ENCODE measurements around the gene OR2J3. TPM values are rescaled to one million over a fixed set of nuclear protein-coding genes. Genes with fewer than 3 reads are reported as not detected.

Gene OR2J3
- total and polyA plus RNA-seq, 2 of the 13 experiments (the other 11 are each of a cell fraction or from before 2014, with no cell fraction given) = 0.70 TPM; not detected in 1

GRCh38 chr6:29082457-29082856 is 25.4 kb upstream of the OR2J3 start:
- no peaks in the 10 kb centered on the region for H4K20me1 ChIP-seq (ENCODE audit: insufficient read depth, low read length)
- WGBS (ENCODE audit: low lambda C conversion rate) = 37% methylated on average over 12 of the region's 15 CpGs
- no peak overlapping the region for H3K9ac ChIP-seq (ENCODE audit: insufficient read depth, low read depth, low read length)
- no peaks in the 10 kb centered on the region for H3K79me2 ChIP-seq (ENCODE audit: insufficient read depth, low read length)
- FAIRE-seq (no peak), DNase-seq (ENCODE audit: low spot score) (no peak), ATAC-seq (no peak)
- H3K4me2 ChIP-seq (ENCODE audit: low read depth, low read length) = no peak overlapping the region
- H3K4me1 ChIP-seq (ENCODE audit: insufficient read depth, low read length) = no peaks in the 10 kb centered on the region
- CTCF ChIA-PET (ENCODE audit: low intra/inter-chr PET ratio, low total read pairs) = no interaction called here
- in situ Hi-C loops (cut with HindIII; ENCODE audit: extremely low pct_ligation_motif_present, low pct_unique_long_range_greater_than_20kb) = no loop called here
- no peak overlapping the region for H3K4me3 ChIP-seq (replicated peaks in 1 of 3; ENCODE audit: insufficient read depth in 1 of 3, low read depth in 2 of 3, low read length in 3 of 3)
- no peak overlapping the region for H3K27ac ChIP-seq (ENCODE audit: extremely low read length, insufficient read depth, low read length)
- H3K9me3 ChIP-seq (ENCODE audit: low read length) = no peaks in the 10 kb centered on the region
- no peak for TF ChIP-seq GTF2F1 (IDR thresholded peaks at IDR 0.05; ENCODE audit: low read length)
- no peak for TF ChIP-seq U2AF2 (IDR thresholded peaks at IDR 0.05; ENCODE audit: low read depth, low read length)
- no peak for TF ChIP-seq MAX (IDR thresholded peaks at IDR 0.05)
- TF ChIP-seq ZSCAN5A (CRISPR knock-in tag; IDR thresholded peaks at IDR 0.05; ENCODE audit: borderline replicate concordance) = no peak
- no peak for TF ChIP-seq ZXDC (CRISPR knock-in tag; IDR thresholded peaks at IDR 0.05)
- no peak for TF ChIP-seq RBAK (CRISPR knock-in tag; IDR thresholded peaks at IDR 0.05)
- no peak for TF ChIP-seq MTA3 (CRISPR knock-in tag; IDR thresholded peaks at IDR 0.05)
- no peak for TF ChIP-seq HBP1 (CRISPR knock-in tag; IDR thresholded peaks at IDR 0.05; ENCODE audit: low read depth)
- no peak for TF ChIP-seq ZNF629 (CRISPR knock-in tag; conservative IDR thresholded peaks at IDR 0.05)
- no peak for TF ChIP-seq SMAD3 (CRISPR knock-in tag; IDR thresholded peaks at IDR 0.05)
- no peak for TF ChIP-seq BORCS8-MEF2B (CRISPR knock-in tag; IDR thresholded peaks at IDR 0.05)
- no peak for TF ChIP-seq ZNF749 (CRISPR knock-in tag; IDR thresholded peaks at IDR 0.05; ENCODE audit: borderline replicate concordance)
- TF ChIP-seq ZNF20 (CRISPR knock-in tag; IDR thresholded peaks at IDR 0.05) = no peak
- no peak for TF ChIP-seq MIER2 (CRISPR knock-in tag; IDR thresholded peaks at IDR 0.05)
- H3K36me3 ChIP-seq (replicated peaks in 1 of 2; ENCODE audit: control insufficient read depth in 1 of 2, insufficient read depth in 2 of 2, low read length in 2 of 2) = no peaks in the 10 kb centered on the region
- peaks cover 0 to 5% of the 10 kb centered on the region in 2 experiments; a peak in 2 of 5 replicates for H3K27me3 ChIP-seq (ENCODE audit: control insufficient read depth in 1 of 2, insufficient read depth in 2 of 2, low read length in 2 of 2)
- BruUV-seq (replicated peaks) = no TSS peak
- H2AFZ ChIP-seq (ENCODE audit: low read length) = no peak overlapping the region
- POLR2A ChIA-PET = no interaction called here
- intact Hi-C loops (cut with micrococcal nuclease; ENCODE audit: unreplicated experiment) = no loop called here

All from HepG2 (cell line).